Endodermal cell (in vitro differentiated cells): ENCODE measurements around the gene KRTAP9-3. TPM values are rescaled to one million over a fixed set of nuclear protein-coding genes. Genes with fewer than 3 reads are reported as not detected.
"Not testable (repeated sequence)": the region's sequence is repeated elsewhere in the genome, so short reads cannot be mapped to it uniquely, and the experiment has no call there.

Source experiments
- DNase-seq: peaks from one replicate; pipeline ENCODE4 v3.0.0-alpha.2; 2017
- H3K27ac ChIP-seq: 2 replicates; pipeline ENCODE4 v1.5.1; 2013; ENCODE audit warnings: mild to moderate bottlenecking, low read depth, low read length, moderate library complexity
- H3K27me3 ChIP-seq: 2 replicates; pipeline ENCODE4 v1.6.1; 2013; ENCODE audit warnings: mild to moderate bottlenecking, low read length, moderate library complexity; ENCODE audit not compliant: insufficient read depth, control insufficient read depth, poor library complexity, severe bottlenecking
- H3K36me3 ChIP-seq: 2 replicates; pipeline ENCODE4 v1.7.0; 2013; ENCODE audit warnings: mild to moderate bottlenecking, low read length, moderate library complexity; ENCODE audit not compliant: control insufficient read depth, insufficient read depth
- H3K4me1 ChIP-seq: one replicate; pipeline ENCODE4 v1.7.0; 2013; ENCODE audit warnings: low read length; ENCODE audit not compliant: control insufficient read depth, insufficient read depth
- H3K4me3 ChIP-seq: 2 replicates; pipeline ENCODE4 v1.5.1; 2013; ENCODE audit warnings: mild to moderate bottlenecking, low read length, moderate library complexity
- H3K9ac ChIP-seq: 2 replicates; pipeline ENCODE4 v1.6.1; 2013; ENCODE audit warnings: mild to moderate bottlenecking, low read length, moderate library complexity; ENCODE audit not compliant: poor library complexity, severe bottlenecking; ENCODE audit errors: extremely low read depth
- H3K9me3 ChIP-seq: 2 replicates; pipeline ENCODE4 v1.6.1; 2013; ENCODE audit warnings: mild to moderate bottlenecking, low read length, moderate library complexity; ENCODE audit not compliant: control insufficient read depth
- H3K27ac Mint-ChIP-seq: 2 replicates; pipeline ENCODE4 v1.8.0; 2020; ENCODE audit warnings: mixed read lengths
- H3K27me3 Mint-ChIP-seq: 2 replicates; pipeline ENCODE4 v1.8.0; 2021; ENCODE audit warnings: mild to moderate bottlenecking, mixed read lengths; ENCODE audit not compliant: insufficient read depth
- H3K36me3 Mint-ChIP-seq: 2 replicates; pipeline ENCODE4 v1.8.0; 2020; ENCODE audit warnings: low read depth, mixed read lengths
- H3K4me1 Mint-ChIP-seq: 2 replicates; pipeline ENCODE4 v1.8.0; 2020; ENCODE audit warnings: mixed read lengths
- H3K4me3 Mint-ChIP-seq: 2 replicates; pipeline ENCODE4 v1.8.0; 2020; ENCODE audit warnings: mild to moderate bottlenecking, moderate library complexity, mixed read lengths
- H3K9me3 Mint-ChIP-seq: 2 replicates; pipeline ENCODE4 v1.8.0; 2020; ENCODE audit warnings: mild to moderate bottlenecking, mixed read lengths
- WGBS, 2 experiments: methylation state at CpG; one replicate each; pipeline versions ENCODE4 v1.1.5 to v1.1.7; 2013; ENCODE audit warnings: missing lambda C conversion rate in 2 of 2, mixed read lengths in 1 of 2; ENCODE audit not compliant: insufficient coverage in 1 of 2, insufficient read length in 1 of 2; 5-methylcytosine and 5-hydroxymethylcytosine counted together
- total RNA-seq, 2 donors: library from RNA; stranded (reverse); fragmentation: NEBNext Ultra II Directional in 1 of 2; extraction: Animal tissue kit (Norgen Biotek cat#: 25700) in 1 of 2; gene quantifications; 2 replicates in 1 of 2; 3 replicates in 1 of 2; pipeline ENCODE4 v1.2.1, GENCODE V29; 2021
- TF ChIP-seq, protein P1 (sequence below): fragments of 200-600 bp; sonication (generic); conservative IDR thresholded peaks from 2 replicates; pipeline ENCODE4 v1.5.0; 2021; ENCODE audit warnings: antibody characterized with exemption, mild to moderate bottlenecking

Gene KRTAP9-3
- total RNA-seq, 2 donors from 2014 or later: not detected

- H3K36me3 ChIP-seq, H3K36me3 Mint-ChIP-seq, H3K4me3 ChIP-seq, H3K9ac ChIP-seq, H3K4me1 Mint-ChIP-seq, DNase-seq, H3K4me1 ChIP-seq, H3K9me3 ChIP-seq, H3K9me3 Mint-ChIP-seq, H3K27ac Mint-ChIP-seq, H3K4me3 Mint-ChIP-seq, H3K27ac ChIP-seq: not testable (repeated sequence)
- peaks cover 35% of the 10 kb centered on the region for H3K27me3 Mint-ChIP-seq
- WGBS, 2 experiments: 65% methylated on average over 2 of the region's 2 CpGs; no CpG with 5 or more reads in 1 of the 2 experiments
- peaks cover 28% of the 10 kb centered on the region for H3K27me3 ChIP-seq
Measured at GRCh38 chr17:41249637-41250240, 17.5 kb downstream of the KRTAP9-3 start, which contains the start of gene KRTAP9-4. KRTAP9-4 (plus strand) TSS chr17:41249687; CDS start chr17:41249721, 34 bp downstream.

- Mint-ChIP-seq H3K4me1 (no peaks in the 10 kb centered on the region), H3K9me3 (no peaks in the 10 kb centered on the region), H3K27ac (no peak overlapping the region), H3K36me3 (no peaks in the 10 kb centered on the region), H3K27me3 (peaks cover 40% of the 10 kb centered on the region), H3K4me3 (no peak overlapping the region)
- no peak overlapping the region for H3K9ac ChIP-seq
- WGBS, 2 experiments: 84 to 100% methylated on average over 1 of the region's 1 CpG
- no peak overlapping the region for H3K4me3 ChIP-seq
- H3K9me3 ChIP-seq: no peaks in the 10 kb centered on the region
- no peaks in the 10 kb centered on the region for H3K4me1 ChIP-seq
- peaks cover 35% of the 10 kb centered on the region for H3K27me3 ChIP-seq
- no peaks in the 10 kb centered on the region for H3K36me3 ChIP-seq
- H3K27ac ChIP-seq: no peak overlapping the region
- no peak for DNase-seq
- TF ChIP-seq, protein P1, sequence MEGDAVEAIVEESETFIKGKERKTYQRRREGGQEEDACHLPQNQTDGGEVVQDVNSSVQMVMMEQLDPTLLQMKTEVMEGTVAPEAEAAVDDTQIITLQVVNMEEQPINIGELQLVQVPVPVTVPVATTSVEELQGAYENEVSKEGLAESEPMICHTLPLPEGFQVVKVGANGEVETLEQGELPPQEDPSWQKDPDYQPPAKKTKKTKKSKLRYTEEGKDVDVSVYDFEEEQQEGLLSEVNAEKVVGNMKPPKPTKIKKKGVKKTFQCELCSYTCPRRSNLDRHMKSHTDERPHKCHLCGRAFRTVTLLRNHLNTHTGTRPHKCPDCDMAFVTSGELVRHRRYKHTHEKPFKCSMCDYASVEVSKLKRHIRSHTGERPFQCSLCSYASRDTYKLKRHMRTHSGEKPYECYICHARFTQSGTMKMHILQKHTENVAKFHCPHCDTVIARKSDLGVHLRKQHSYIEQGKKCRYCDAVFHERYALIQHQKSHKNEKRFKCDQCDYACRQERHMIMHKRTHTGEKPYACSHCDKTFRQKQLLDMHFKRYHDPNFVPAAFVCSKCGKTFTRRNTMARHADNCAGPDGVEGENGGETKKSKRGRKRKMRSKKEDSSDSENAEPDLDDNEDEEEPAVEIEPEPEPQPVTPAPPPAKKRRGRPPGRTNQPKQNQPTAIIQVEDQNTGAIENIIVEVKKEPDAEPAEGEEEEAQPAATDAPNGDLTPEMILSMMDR: no peak
Measured at GRCh38 chr17:41251261-41251660, 19.0 kb downstream of the KRTAP9-3 start.

DNA sequence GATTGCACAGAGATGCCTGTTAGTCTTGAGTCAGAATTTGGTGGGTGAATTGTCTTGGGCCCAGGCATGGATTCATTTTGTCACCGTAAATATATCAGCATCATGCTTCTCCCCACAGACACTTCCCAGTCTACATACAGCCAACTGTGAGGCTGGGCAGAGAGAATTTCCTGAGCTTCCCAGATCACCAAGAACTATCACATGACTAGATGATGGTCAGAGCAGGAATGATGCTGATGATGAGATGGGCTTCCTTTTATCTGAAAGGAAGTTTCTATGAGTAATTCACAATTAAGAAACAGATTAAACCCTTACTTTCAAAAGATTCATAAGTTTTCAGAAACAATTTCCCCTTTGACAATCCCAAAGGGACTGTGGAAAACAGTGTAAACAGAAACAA, 22.6 kb downstream of the KRTAP9-3 start:
- H3K4me1 Mint-ChIP-seq: no peaks in the 10 kb centered on the region
- no peak overlapping the region for H3K27ac ChIP-seq
- H3K36me3 Mint-ChIP-seq: no peaks in the 10 kb centered on the region
- no peaks in the 10 kb centered on the region for H3K9me3 ChIP-seq
- peaks cover 43% of the 10 kb centered on the region for H3K27me3 Mint-ChIP-seq
- H3K4me1 ChIP-seq: no peaks in the 10 kb centered on the region
- no peak overlapping the region for H3K4me3 ChIP-seq
- TF ChIP-seq, protein P1: no peak
- H3K9ac ChIP-seq: no peak overlapping the region
- DNase-seq: no peak
- H3K4me3 Mint-ChIP-seq: no peak overlapping the region
- WGBS, 2 experiments: 55% methylated on average over 1 of the region's 1 CpG; no CpG with 5 or more reads in 1 of the 2 experiments
- no peaks in the 10 kb centered on the region for H3K9me3 Mint-ChIP-seq
- no peak overlapping the region for H3K27ac Mint-ChIP-seq
- H3K36me3 ChIP-seq: no peaks in the 10 kb centered on the region
- peaks cover 60% of the 10 kb centered on the region for H3K27me3 ChIP-seq

DNA sequence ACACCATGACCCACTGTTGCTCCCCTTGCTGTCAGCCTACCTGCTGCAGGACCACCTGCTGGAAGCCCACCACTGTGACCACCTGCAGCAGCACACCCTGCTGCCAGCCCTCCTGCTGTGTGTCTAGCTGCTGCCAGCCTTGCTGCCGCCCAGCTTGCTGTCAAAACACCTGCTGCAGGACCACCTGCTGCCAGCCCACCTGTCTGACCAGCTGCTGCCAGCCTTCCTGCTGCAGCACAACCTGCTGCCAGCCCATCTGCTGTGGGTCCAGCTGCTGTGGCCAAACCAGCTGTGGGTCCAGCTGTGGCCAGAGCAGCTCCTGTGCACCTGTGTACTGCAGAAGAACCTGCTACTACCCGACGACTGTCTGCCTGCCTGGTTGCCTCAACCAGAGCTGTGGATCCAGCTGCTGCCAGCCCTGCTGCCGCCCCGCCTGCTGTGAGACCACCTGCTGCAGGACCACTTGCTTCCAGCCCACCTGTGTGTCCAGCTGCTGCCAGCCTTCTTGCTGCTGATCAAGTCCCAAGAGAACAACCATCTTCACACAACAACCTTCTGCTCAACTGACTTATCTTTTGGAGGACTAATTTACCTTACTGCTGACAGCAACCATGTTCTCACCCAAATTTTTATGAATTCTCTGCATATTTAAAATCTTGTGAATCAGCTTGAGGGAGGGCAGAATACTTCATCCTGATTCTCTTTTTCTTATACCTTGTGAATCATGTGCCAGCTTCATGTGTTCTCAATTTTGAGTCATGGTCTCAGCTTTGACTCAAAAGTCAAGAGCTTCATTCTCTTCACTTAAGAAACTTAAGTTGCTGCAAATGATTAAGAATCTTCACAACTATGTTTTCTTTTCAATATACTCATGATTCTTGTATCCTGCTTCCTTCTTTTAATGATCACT, 23.4 kb downstream of the KRTAP9-3 start, which contains the start of gene KRTAP9-9:
TSS of gene KRTAP9-9 (plus strand) at position 4 of the 910 bp plus-strand sequence.
- H3K27ac Mint-ChIP-seq, H3K4me1 Mint-ChIP-seq, H3K4me1 ChIP-seq, H3K9me3 ChIP-seq, H3K36me3 Mint-ChIP-seq, H3K9ac ChIP-seq, H3K36me3 ChIP-seq, H3K27ac ChIP-seq, DNase-seq, H3K4me3 ChIP-seq, H3K9me3 Mint-ChIP-seq, H3K4me3 Mint-ChIP-seq: not testable (repeated sequence)
- WGBS, 2 experiments: 78% methylated on average over 5 of the region's 5 CpGs; no CpG with 5 or more reads in 1 of the 2 experiments
- H3K27me3 Mint-ChIP-seq: peaks cover 43% of the 10 kb centered on the region
- H3K27me3 ChIP-seq: peaks cover 60% of the 10 kb centered on the region
